ENCODE data around the gene VOPP1. TPM values are rescaled to one million over a fixed set of nuclear protein-coding genes. Genes with fewer than 3 reads are reported as not detected.

Gene VOPP1
- total and polyA plus RNA-seq, 2 donors (not counting 3 experiments of a cell fraction or from before 2014, with no cell fraction given) = 85.6 to 154 TPM

- peaks cover 94% of the 10 kb centered on the region for H3K79me2 ChIP-seq (ENCODE audit: control insufficient read depth, insufficient read depth, low read length)
- DNase-seq (ENCODE audit: low read depth, low spot score) (no peak), FAIRE-seq (no peak)
- TF ChIP-seq JUN (IDR thresholded peaks at IDR 0.05; ENCODE audit: borderline replicate concordance, insufficient read depth, insufficient read length, low read depth) (no peak), POLR2AphosphoS5 (IDR thresholded peaks at IDR 0.05; ENCODE audit: insufficient read depth, low read depth, low read length) (no peak), POLR2A (IDR thresholded peaks at IDR 0.05; ENCODE audit: low read depth, low read length) (no peak), MYC (IDR thresholded peaks at IDR 0.05; ENCODE audit: low read depth, low read length) (no peak), GATA2 (IDR thresholded peaks at IDR 0.05; ENCODE audit: insufficient read depth, insufficient read length, low read depth, low read length) (no peak), FOS (IDR thresholded peaks at IDR 0.05; ENCODE audit: borderline replicate concordance, insufficient read depth, low read length) (no peak), EZH2 (IDR thresholded peaks at IDR 0.05; ENCODE audit: borderline replicate concordance, low read depth, low read length, severe bottlenecking) (no peak), MAX (IDR thresholded peaks at IDR 0.05; ENCODE audit: insufficient read depth, insufficient read length) (no peak), CTCF (IDR thresholded peaks at IDR 0.05; ENCODE audit: extremely low read depth in 1 of 2, insufficient read depth in 1 of 2, low read depth in 1 of 2, low read length in 2 of 2) (no peak)
- POLR2A ChIA-PET = no interaction called here
- no TSS peak for BruUV-seq (replicated peaks)
- CTCF ChIA-PET = interaction anchor here (0.6 to 1.8 kb wide), 3 partner anchors 19 to 531 kb away, joined by 3 to 5 read pairs (median 4); no protein-coding TSS in a partner anchor
- dilution Hi-C loops (cut with MboI; ENCODE audit: extremely low pct_ligation_motif_present, low sequenced_read_pairs) (no loop called here), intact Hi-C loops (cut with micrococcal nuclease) (no loop called here)
- no peak overlapping the region for H3K27ac ChIP-seq (ENCODE audit: insufficient read depth, low read depth, low read length)
- peaks cover 12% of the 10 kb centered on the region for H4K20me1 ChIP-seq (replicated peaks; ENCODE audit: control insufficient read depth, extremely low read depth, insufficient read depth, low read length)
- no peaks in the 10 kb centered on the region for H3K9me1 ChIP-seq (replicated peaks; ENCODE audit: control insufficient read depth, extremely low read depth, insufficient read depth, low read length)
- no peak overlapping the region for H3K4me3 ChIP-seq (replicated peaks in 1 of 3; ENCODE audit: insufficient read depth in 1 of 3, low read depth in 1 of 3, low read length in 3 of 3)
- no peaks in the 10 kb centered on the region for H3K9me3 ChIP-seq (replicated peaks; ENCODE audit: control insufficient read depth, insufficient read depth, low read length)
- H3K4me1 ChIP-seq (ENCODE audit: control insufficient read depth, extremely low read depth, insufficient read depth, low read length) = peaks cover 55% of the 10 kb centered on the region
- no peak overlapping the region for H3K4me2 ChIP-seq (ENCODE audit: insufficient read depth, low read length)
- peaks cover 0 to 2% of the 10 kb centered on the region in 2 experiments for H3K36me3 ChIP-seq (ENCODE audit: control insufficient read depth in 2 of 2, extremely low read depth in 1 of 2, insufficient read depth in 2 of 2, low read length in 2 of 2)
- no peak overlapping the region for H3K9ac ChIP-seq (replicated peaks; ENCODE audit: extremely low read depth, insufficient read depth, low read length)
- H3K27me3 ChIP-seq (ENCODE audit: control insufficient read depth in 2 of 2, insufficient read depth in 2 of 2, low read length in 2 of 2) = no peaks in the 10 kb centered on the region
- no peak overlapping the region for H2AFZ ChIP-seq (ENCODE audit: low read depth, low read length)
Measured at GRCh38 chr7:55549457-55549856, 22.8 kb downstream of the VOPP1 start.
